Amniotic stem cell (primary cell): ENCODE measurements around the gene MORC2.

Experiments
- DNase-seq: peaks from one replicate; lab custom pipeline; 2025; lab: John Stamatoyannopoulos, UW

MORC2 gene

GRCh38 chr22:30949934-30950660 lies 18.5 kb downstream of the MORC2 start:
- no peak for DNase-seq

GRCh38 chr22:30948930-30949342 lies 19.6 kb downstream of the MORC2 start:
- DNase-seq, result no peak

DNA sequence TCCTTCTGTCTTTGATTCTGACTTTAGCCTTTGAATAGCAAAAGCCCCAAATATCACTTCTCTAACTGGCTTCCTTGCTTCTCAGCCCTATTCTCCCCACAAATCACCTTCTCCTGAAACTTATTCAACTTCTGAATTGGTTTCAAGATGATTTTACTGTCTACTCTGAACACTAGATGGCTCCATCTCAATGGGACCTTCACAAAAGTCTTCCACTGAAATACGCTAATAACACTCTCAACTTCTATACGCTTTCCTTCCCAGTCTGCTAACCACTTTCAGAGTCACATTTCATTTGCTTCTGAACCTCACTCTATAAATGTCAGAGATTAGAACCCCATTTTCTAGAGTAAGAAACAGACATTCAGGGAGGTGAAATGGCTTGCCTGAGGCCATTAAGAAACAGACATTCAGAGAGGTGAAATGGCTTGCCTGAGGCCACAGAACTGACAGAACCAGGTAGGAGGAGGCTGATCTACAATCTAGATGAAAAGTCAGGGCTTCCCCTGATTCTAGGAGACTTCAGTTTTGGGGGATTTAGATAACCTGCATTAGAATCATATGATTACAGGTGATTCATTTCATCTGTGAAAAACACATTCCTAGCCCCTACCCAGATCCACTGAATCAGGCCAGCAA lies 20.6 kb downstream of the MORC2 start:
- peak; percentile 49 for DNase-seq

- no peak for DNase-seq
These were observed 21.3 kb downstream of the MORC2 start for GRCh38 chr22:30947173-30947815.

- DNase-seq, result no peak
These were observed 22.2 kb downstream of the MORC2 start for GRCh38 chr22:30946354-30946753.

- DNase-seq, result no peak
These were observed 22.9 kb downstream of the MORC2 start for GRCh38 chr22:30945653-30946052.

DNA sequence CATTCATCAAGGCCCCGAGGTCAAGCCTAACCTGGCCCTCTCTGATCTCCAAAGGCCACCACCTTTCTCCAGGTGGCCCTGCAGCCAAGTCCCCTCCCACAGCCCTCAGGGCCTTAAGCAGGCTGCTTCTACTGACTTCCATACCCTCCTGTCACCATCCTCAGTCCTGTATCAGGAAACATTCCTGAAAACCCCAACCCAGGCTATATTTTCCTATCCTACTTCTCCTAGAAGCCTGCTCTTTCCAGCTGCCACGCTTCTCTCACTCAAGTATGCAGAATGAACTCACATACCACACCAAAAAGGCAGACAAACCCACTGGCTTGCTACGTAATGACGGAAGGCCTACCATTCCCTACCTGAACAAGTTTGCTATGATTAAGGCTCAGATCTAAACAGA lies 23.6 kb downstream of the MORC2 start:
- no peak for DNase-seq

DNA sequence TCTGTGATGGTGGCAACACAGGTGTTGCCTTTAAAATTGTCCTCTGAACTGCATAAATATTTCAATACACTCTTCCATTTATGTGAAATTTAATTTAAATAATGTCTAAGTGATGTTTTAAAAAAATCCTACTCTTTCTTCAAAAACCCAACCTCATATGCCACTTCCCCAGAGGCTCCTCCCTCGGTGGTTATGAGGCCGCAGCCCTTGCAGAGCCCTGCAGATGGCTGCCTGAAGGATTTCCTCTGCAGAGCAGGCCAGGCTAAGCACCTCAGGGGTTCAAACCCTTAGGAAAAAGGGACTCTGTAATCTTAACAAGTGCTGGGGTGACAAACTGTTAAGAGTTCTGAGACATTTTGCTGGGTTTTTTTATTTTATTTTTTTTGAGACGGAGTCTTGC lies 25.2 kb downstream of the MORC2 start:
- DNase-seq, result no peak

DNA sequence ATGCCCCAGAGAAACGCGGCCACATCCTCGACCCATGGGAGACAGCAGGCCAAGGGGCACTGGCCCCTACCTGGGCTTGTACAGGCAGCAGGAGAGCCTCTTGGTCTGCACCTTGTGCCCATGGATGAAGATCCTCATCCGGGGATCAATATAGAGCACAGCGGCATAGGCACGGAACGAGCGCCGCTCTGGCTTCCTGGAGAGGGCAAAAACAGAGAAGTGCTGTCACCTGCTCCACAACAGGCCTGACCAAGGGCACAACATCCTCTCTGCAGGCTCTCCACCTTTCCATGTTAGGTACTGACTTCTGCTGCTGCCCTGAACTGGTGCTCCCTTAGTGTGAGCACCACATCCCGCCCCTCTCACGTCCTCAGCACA lies 27.2 kb downstream of the MORC2 start:
- no peak for DNase-seq

GRCh38 chr22:30940685-30941362 lies 27.8 kb downstream of the MORC2 start:
- no peak for DNase-seq

- DNase-seq, result no peak
These were observed 34.5 kb downstream of the MORC2 start for GRCh38 chr22:30934053-30934452.

DNA sequence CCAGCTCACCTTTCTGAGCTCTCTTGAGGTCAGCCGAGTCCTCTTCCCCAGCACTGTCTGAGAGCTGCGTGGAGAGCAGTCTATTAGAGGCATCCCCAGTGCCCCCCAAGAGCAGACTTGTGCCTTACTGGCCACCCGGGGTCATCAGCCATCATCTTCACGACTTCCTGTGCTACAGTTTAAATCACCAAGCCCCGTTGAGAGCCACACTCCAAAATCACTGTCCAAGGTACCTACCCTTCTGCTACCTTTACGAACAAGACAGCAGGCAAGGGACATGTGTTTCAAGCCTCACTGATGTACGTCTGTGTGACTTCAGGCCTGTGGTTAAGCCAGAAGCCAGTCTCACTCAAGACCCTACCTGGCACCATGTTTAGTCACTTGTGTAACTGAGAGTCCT lies 35.1 kb downstream of the MORC2 start:
- no peak for DNase-seq

- DNase-seq, result no peak
These were observed 35.9 kb downstream of the MORC2 start for GRCh38 chr22:30932661-30933060.

- no peak for DNase-seq
These were observed 36.9 kb downstream of the MORC2 start for GRCh38 chr22:30931541-30932300.

DNA sequence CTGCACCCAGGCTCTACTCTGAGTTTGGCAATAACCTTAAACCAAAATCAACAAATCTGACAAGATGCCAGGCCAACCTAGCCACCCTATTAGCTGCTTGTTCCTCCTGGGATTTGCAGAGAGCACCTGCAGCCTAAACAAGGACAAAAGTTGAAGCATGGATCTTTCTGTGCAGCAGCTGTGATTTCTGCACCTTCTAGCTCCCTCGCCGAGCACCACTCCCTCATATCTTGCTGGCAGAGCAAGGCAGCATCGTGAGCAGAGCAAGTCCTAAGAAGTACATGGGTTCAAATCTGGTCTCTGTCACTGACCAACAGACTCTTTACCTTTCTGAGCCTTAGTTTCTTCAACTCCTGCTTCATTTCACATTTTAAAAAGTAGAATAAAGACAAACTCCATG lies 38.3 kb downstream of the MORC2 start:
- DNase-seq, result no peak

DNA sequence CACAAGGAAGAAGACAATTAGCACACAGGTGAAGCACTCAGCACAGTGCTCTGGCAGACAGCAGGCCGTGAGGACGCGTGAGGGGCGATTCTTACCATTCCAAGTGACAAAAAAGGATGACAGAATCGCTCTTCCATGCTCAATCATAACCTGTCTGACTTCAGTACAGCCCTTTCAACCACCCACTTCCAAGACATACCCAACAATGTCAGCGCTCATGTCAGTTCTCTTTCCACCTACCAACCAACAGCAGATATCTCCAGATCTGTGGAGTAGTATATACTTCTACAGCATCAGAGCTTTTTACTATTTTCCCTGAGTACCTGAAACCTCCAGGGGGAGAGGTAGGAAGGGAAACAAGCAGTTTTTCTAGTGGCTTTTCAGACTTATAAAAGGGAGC lies 40.2 kb downstream of the MORC2 start:
- DNase-seq, result no peak

- DNase-seq, result no peak
These were observed 40.8 kb downstream of the MORC2 start for GRCh38 chr22:30927806-30928205.

- no peak for DNase-seq
These were observed 41.9 kb downstream of the MORC2 start for GRCh38 chr22:30926706-30927105.

- no peak for DNase-seq
These were observed 42.9 kb downstream of the MORC2 start for GRCh38 chr22:30925667-30926066.

- no peak for DNase-seq
These were observed 45.2 kb downstream of the MORC2 start for GRCh38 chr22:30923168-30923900.

GRCh38 chr22:30922151-30922611 lies 46.4 kb downstream of the MORC2 start:
- DNase-seq, result no peak
